PC-9 (cell line): Measurements from ENCODE around the gene HPCAL1. TPM values are rescaled to one million over a fixed set of nuclear protein-coding genes. Genes with fewer than 3 reads are reported as not detected.

Experiments used
- BruUV-seq: library from RNA; stranded (reverse); fragments of 400-500 nt; replicated peaks from 2 replicates; lab custom pipeline; 2021; lab: Mats Ljungman, UMichigan
- CTCF ChIA-PET: fragments of 300-600 bp; sonication (Branson Sonifier 250); formaldehyde crosslinking; loops from one replicate; lab custom pipeline; 2022; ENCODE audit warnings: antibody characterized with exemption; lab: Charles Lee
- POLR2A ChIA-PET: fragments of 300-600 bp; sonication (Branson Sonifier 250); formaldehyde crosslinking; loops from one replicate; lab custom pipeline; 2022; ENCODE audit warnings: antibody characterized with exemption; ENCODE audit not compliant: unreplicated experiment; lab: Charles Lee
- DNase-seq, 2 experiments: peaks; one replicate each; pipeline versions ENCODE4 v3.0.0 to v3.0.0-alpha.2; 2015 to 2022; ENCODE audit warnings: mixed read lengths in 1 of 2
- H2AFZ ChIP-seq: fragments of 200-600 bp; sonication (generic); 2 replicates; pipeline ENCODE4 v1.8.1; 2017; ENCODE audit warnings: antibody characterized with exemption
- H3F3A ChIP-seq: fragments of 200-600 bp; sonication (generic); 2 replicates; pipeline ENCODE4 v1.8.1; 2017; ENCODE audit warnings: antibody characterized with exemption, mild to moderate bottlenecking, low read depth; ENCODE audit not compliant: insufficient read depth
- H3K27ac ChIP-seq: fragments of 200-600 bp; sonication (generic); 2 replicates; pipeline ENCODE4 v1.6.1; 2016; ENCODE audit warnings: mixed run types
- H3K27me3 ChIP-seq: fragments of 200-600 bp; sonication (generic); 2 replicates; pipeline ENCODE4 v1.6.1; 2016; ENCODE audit warnings: low read depth, mixed run types; ENCODE audit not compliant: insufficient read depth
- H3K36me3 ChIP-seq: fragments of 200-600 bp; sonication (generic); 2 replicates; pipeline ENCODE4 v1.6.1; 2016; ENCODE audit warnings: low read depth, mixed run types
- H3K4me1 ChIP-seq: fragments of 200-600 bp; sonication (generic); replicated peaks from 2 replicates; pipeline ENCODE4 v1.6.1; 2016; ENCODE audit warnings: mixed run types; ENCODE audit not compliant: insufficient read depth
- H3K4me2 ChIP-seq: fragments of 200-600 bp; sonication (generic); 2 replicates; pipeline ENCODE4 v1.6.1; 2017; ENCODE audit warnings: mixed run types
- H3K4me3 ChIP-seq: fragments of 200-600 bp; sonication (generic); 2 replicates; pipeline ENCODE4 v1.6.1; 2016; ENCODE audit warnings: mixed run types
- H3K79me2 ChIP-seq: fragments of 200-600 bp; sonication (generic); 2 replicates; pipeline ENCODE4 v1.6.1; 2017; ENCODE audit warnings: low read depth, mixed run types
- H3K9me2 ChIP-seq: fragments of 200-600 bp; sonication (generic); 2 replicates; pipeline ENCODE4 v1.8.1; 2017; ENCODE audit warnings: mild to moderate bottlenecking; ENCODE audit not compliant: insufficient read depth
- H3K9me3 ChIP-seq: fragments of 200-600 bp; sonication (generic); 2 replicates; pipeline ENCODE4 v1.8.1; 2016; ENCODE audit warnings: low read depth; ENCODE audit not compliant: insufficient read depth
- H4K20me1 ChIP-seq: fragments of 200-600 bp; sonication (generic); 2 replicates; pipeline ENCODE4 v1.8.1; 2017; ENCODE audit not compliant: insufficient read depth
- CTCF ChIP-seq: fragments of 200-600 bp; sonication (generic); conservative IDR thresholded peaks from 2 replicates; pipeline ENCODE4 v1.6.1; 2017; ENCODE audit warnings: mixed run types, antibody characterized with exemption, mild to moderate bottlenecking, moderate library complexity
- EZH2 ChIP-seq: fragments of 200-600 bp; sonication (generic); IDR thresholded peaks from 2 replicates; pipeline ENCODE4 v1.8.0; 2017; ENCODE audit warnings: antibody characterized with exemption, low read depth
- intact Hi-C: fragments of 100-400 bp; cut with micrococcal nuclease; formaldehyde crosslinking; loops from one replicate; pipeline ENCODE4 v1.10.0; 2022; ENCODE audit not compliant: unreplicated experiment
- total RNA-seq: library from RNA; stranded (reverse); gene quantifications from 2 replicates; pipeline ENCODE4 v1.2.3, GENCODE V29; 2021

The HPCAL1 gene
- total RNA-seq, 1 experiment from 2014 or later = 105 TPM

- H4K20me1 ChIP-seq = no peaks in the 10 kb centered on the region
- no peaks in the 10 kb centered on the region for H3K27me3 ChIP-seq
- TF ChIP-seq CTCF (no peak), EZH2 (no peak)
- peaks cover 61% of the 10 kb centered on the region for H3K4me1 ChIP-seq
- peaks cover 68% of the 10 kb centered on the region for H3F3A ChIP-seq
- H3K4me3 ChIP-seq = peak overlapping the region; percentile 39; the same call in 1 of the 2 replicates
- CTCF ChIA-PET = interaction anchor here (0.8 to 2.7 kb wide), 9 partner anchors 19 to 283 kb away, joined by 3 to 22 read pairs (median 4); partner anchors contain the start of gene HPCAL1
- POLR2A ChIA-PET = interaction anchor here (0.5 to 0.9 kb wide), 4 partner anchors 125 to 293 kb away, joined by 3 to 10 read pairs (median 5); no protein-coding TSS in a partner anchor
- BruUV-seq = no TSS peak
- H3K4me2 ChIP-seq = peak overlapping the region; percentile 88
- intact Hi-C loops = loop anchor here (1.0 to 2.0 kb wide), 3 partner anchors 106 to 284 kb away; partner anchors contain the start of gene HPCAL1
- H3K79me2 ChIP-seq = peaks cover 58% of the 10 kb centered on the region
- peak overlapping the region; percentile 97 for H3K27ac ChIP-seq
- peaks cover 6% of the 10 kb centered on the region for H3K36me3 ChIP-seq
- DNase-seq = peak; percentile 76 to 95
- H3K9me3 ChIP-seq = no peaks in the 10 kb centered on the region
- H3K9me2 ChIP-seq = no peaks in the 10 kb centered on the region
- H2AFZ ChIP-seq = no peak overlapping the region
Observed at GRCh38 chr2:10407841-10408648, 105.3 kb downstream of the HPCAL1 start.

- TSS peak; percentile 64 for BruUV-seq
- no peaks in the 10 kb centered on the region for H3K9me2 ChIP-seq
- TF ChIP-seq EZH2 (no peak), CTCF (peak; percentile 98)
- ChIA-PET CTCF (interaction anchor here (0.5 to 2.7 kb wide), 22 partner anchors 18 to 336 kb away, joined by 3 to 22 read pairs (median 4); partner anchors contain the start of genes HPCAL1 and ODC1), POLR2A (interaction anchor here (0.6 to 0.9 kb wide), 4 partner anchors 125 to 962 kb away, joined by 3 to 4 read pairs (median 4); no protein-coding TSS in a partner anchor)
- intact Hi-C loops = loop anchor here (1.0 to 2.0 kb wide), 7 partner anchors 104 to 285 kb away; partner anchors contain the start of gene HPCAL1
- peaks cover 69% of the 10 kb centered on the region for H3F3A ChIP-seq
- H3K9me3 ChIP-seq = no peaks in the 10 kb centered on the region
- peaks cover 52% of the 10 kb centered on the region for H3K79me2 ChIP-seq
- H3K4me2 ChIP-seq = peak overlapping the region; percentile 88
- H3K4me1 ChIP-seq = peaks cover 66% of the 10 kb centered on the region
- no peaks in the 10 kb centered on the region for H3K27me3 ChIP-seq
- no peaks in the 10 kb centered on the region for H4K20me1 ChIP-seq
- peak; percentile 86 to 88 for DNase-seq
- peaks cover 6% of the 10 kb centered on the region for H3K36me3 ChIP-seq
- H3K27ac ChIP-seq = peak overlapping the region; percentile 97
- no peak overlapping the region for H2AFZ ChIP-seq
- peak overlapping the region; percentile 31; the same call in 1 of the 2 replicates for H3K4me3 ChIP-seq
Observed at GRCh38 chr2:10408649-10409579, 106.2 kb downstream of the HPCAL1 start.
